Activated CD8-positive, alpha-beta T cell treated with anti-CD3 and anti-CD28 coated beads for 36 hours (primary cell): Measurements from ENCODE around the gene TRABD2B. TPM values are rescaled to one million over a fixed set of nuclear protein-coding genes. Genes with fewer than 3 reads are reported as not detected.

Experiments used
- ATAC-seq: fragments of 200-7000 bp; cut with Tn5 transposase; one replicate; pipeline ENCODE4 v1.10.0; 2021; ENCODE audit warnings: mild to moderate bottlenecking, moderate library complexity
- CTCF ChIA-PET: fragments of 350-600 bp; sonication (Branson Sonifier 250); formaldehyde crosslinking; loops from one replicate; lab custom pipeline; 2021; ENCODE audit warnings: antibody characterized with exemption; lab: Charles Lee
- POLR2A ChIA-PET: fragments of 350-600 bp; sonication (Branson Sonifier 250); formaldehyde crosslinking; loops from one replicate; lab custom pipeline; 2021; ENCODE audit warnings: antibody characterized with exemption; lab: Charles Lee
- DNase-seq: peaks from one replicate; pipeline ENCODE4 v3.0.0-alpha.2; 2020
- H3K27ac Mint-ChIP-seq: one replicate; pipeline ENCODE4 v1.8.0; 2021; ENCODE audit warnings: mild to moderate bottlenecking, mixed read lengths
- H3K27me3 Mint-ChIP-seq: one replicate; pipeline ENCODE4 v1.8.0; 2021; ENCODE audit warnings: mixed read lengths
- H3K36me3 Mint-ChIP-seq: one replicate; pipeline ENCODE4 v1.8.0; 2021; ENCODE audit warnings: low read depth, mixed read lengths
- H3K4me1 Mint-ChIP-seq: one replicate; pipeline ENCODE4 v1.8.0; 2021; ENCODE audit warnings: low read depth, mixed read lengths
- H3K4me3 Mint-ChIP-seq: one replicate; pipeline ENCODE4 v1.8.0; 2021; ENCODE audit warnings: mild to moderate bottlenecking, moderate library complexity, mixed read lengths
- H3K9me3 Mint-ChIP-seq: one replicate; pipeline ENCODE4 v1.8.0; 2021; ENCODE audit warnings: mixed read lengths
- intact Hi-C: fragments of 100-400 bp; cut with micrococcal nuclease; formaldehyde crosslinking; loops from one replicate; pipeline ENCODE4 v1.10.0; 2022
- total RNA-seq, 2 experiments: library from RNA; stranded (reverse); gene quantifications; one replicate each; pipeline ENCODE4 v1.2.3, GENCODE V29; 2021
- TF ChIP-seq, protein P1 (sequence below): fragments of 200-600 bp; IDR thresholded peaks from one replicate; pipeline ENCODE4 v1.8.0; 2022; ENCODE audit warnings: antibody characterized with exemption, mild to moderate bottlenecking

The TRABD2B gene
- total RNA-seq, 2 experiments from 2014 or later: not detected

DNA sequence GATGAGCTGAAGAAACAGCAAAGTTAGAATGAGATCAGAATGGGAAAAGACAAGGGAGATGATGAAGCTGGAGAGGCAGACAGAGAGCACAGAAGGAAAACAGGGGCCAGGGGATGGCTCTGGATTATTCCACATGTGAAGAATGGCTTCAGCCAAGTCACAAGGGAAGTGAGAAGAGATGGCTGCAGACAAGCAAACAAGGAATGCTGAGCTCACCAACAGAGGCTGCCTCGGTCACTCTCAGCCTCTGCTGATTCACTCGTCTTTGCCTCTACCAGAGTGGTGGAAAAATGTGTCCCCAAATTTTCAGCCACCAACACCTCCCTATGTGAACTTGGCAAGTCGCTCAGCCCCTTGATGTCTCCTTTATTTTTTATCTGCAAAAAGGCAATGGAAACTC, 46.7 kb downstream of the TRABD2B start:
- intact Hi-C loops: no loop called here
- Mint-ChIP-seq H3K9me3 (no peaks in the 10 kb centered on the region), H3K27ac (no peak overlapping the region), H3K4me3 (no peak overlapping the region), H3K36me3 (no peaks in the 10 kb centered on the region), H3K4me1 (no peaks in the 10 kb centered on the region), H3K27me3 (peaks cover 10% of the 10 kb centered on the region)
- DNase-seq (no peak), ATAC-seq (no peak)
- ChIA-PET CTCF (no interaction called here), POLR2A (no interaction called here)
- TF ChIP-seq, protein P1, sequence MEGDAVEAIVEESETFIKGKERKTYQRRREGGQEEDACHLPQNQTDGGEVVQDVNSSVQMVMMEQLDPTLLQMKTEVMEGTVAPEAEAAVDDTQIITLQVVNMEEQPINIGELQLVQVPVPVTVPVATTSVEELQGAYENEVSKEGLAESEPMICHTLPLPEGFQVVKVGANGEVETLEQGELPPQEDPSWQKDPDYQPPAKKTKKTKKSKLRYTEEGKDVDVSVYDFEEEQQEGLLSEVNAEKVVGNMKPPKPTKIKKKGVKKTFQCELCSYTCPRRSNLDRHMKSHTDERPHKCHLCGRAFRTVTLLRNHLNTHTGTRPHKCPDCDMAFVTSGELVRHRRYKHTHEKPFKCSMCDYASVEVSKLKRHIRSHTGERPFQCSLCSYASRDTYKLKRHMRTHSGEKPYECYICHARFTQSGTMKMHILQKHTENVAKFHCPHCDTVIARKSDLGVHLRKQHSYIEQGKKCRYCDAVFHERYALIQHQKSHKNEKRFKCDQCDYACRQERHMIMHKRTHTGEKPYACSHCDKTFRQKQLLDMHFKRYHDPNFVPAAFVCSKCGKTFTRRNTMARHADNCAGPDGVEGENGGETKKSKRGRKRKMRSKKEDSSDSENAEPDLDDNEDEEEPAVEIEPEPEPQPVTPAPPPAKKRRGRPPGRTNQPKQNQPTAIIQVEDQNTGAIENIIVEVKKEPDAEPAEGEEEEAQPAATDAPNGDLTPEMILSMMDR: no peak

DNA sequence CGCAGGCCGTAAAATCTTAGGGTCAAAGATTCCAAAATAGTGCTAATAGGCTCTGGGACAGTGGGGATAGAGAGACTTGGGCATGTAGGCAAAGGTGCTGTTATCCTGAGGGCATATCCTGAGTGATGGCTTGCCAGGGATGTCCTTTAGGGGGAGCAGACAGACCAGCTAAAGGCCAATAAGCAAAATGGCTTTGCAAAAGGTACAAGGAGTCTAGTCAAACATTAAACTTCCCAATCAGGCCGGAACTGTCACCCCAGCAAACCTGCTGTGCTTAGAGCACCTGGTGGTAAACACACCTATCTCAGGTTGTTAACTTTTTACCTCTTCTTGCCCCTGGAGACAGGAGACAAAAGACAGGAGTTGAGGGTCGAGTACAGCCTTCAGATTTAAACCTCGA, 49.1 kb downstream of the TRABD2B start:
- intact Hi-C loops: no loop called here
- ATAC-seq (no peak), DNase-seq (no peak)
- H3K4me3 Mint-ChIP-seq: no peak overlapping the region
- no peak overlapping the region for H3K27ac Mint-ChIP-seq
- CTCF ChIA-PET: interaction anchor here (1.2 kb wide), 1 partner anchor 12 kb away, joined by 4 read pairs; no protein-coding TSS in a partner anchor
- POLR2A ChIA-PET: no interaction called here
- no peaks in the 10 kb centered on the region for H3K9me3 Mint-ChIP-seq
- H3K36me3 Mint-ChIP-seq: no peaks in the 10 kb centered on the region
- no peaks in the 10 kb centered on the region for H3K4me1 Mint-ChIP-seq
- H3K27me3 Mint-ChIP-seq: peaks cover 2% of the 10 kb centered on the region
- TF ChIP-seq, protein P1: no peak

DNA sequence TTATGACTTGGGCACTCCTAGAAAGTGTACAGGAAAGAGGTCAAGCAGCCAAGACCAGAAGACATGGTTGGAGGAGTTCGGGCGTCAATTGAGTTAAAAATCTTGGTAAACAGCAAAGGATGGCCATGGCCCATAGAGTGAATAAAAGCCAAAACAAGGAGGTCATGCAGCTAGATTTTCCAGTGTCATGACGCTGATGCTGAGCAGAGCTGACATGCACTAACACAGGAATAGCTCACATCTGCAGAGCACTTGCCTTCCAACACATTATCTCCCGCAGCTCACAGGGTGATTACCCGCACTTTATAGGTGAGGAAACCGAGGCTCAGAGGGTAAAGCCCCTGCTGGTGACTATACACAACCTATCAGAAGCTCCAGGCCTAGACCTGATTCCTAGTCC, 49.7 kb downstream of the TRABD2B start:
- intact Hi-C loops: no loop called here
- ATAC-seq (no peak), DNase-seq (no peak)
- POLR2A ChIA-PET: no interaction called here
- Mint-ChIP-seq H3K9me3 (no peaks in the 10 kb centered on the region), H3K4me1 (no peaks in the 10 kb centered on the region), H3K4me3 (no peak overlapping the region), H3K27me3 (peaks cover 2% of the 10 kb centered on the region), H3K27ac (no peak overlapping the region), H3K36me3 (no peaks in the 10 kb centered on the region)
- CTCF ChIA-PET: interaction anchor here (1.2 kb wide), 1 partner anchor 11 kb away, joined by 4 read pairs; no protein-coding TSS in a partner anchor
- TF ChIP-seq, protein P1: no peak

DNA sequence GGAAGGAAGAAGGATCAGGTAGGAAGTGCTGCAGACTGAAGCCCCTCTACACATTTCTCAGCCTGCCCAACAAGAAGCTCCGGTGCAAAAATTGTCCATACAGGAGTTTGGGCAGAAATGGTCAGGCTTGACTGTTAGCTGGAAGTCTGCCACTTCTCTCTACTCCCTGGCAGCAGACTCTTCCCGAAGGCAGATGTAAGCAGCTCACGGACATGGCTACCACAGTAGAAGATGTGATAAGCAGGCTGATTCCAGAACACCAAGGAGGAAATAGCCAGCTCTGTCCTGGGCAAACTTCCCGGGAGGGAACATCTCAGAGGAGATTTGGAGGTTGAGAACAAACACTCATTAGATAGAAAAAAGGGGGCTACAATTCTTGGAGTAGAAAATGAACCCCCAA, 52.6 kb downstream of the TRABD2B start:
- intact Hi-C loops: no loop called here
- ChIA-PET CTCF (no interaction called here), POLR2A (no interaction called here)
- DNase-seq: no peak
- no peak overlapping the region for H3K27ac Mint-ChIP-seq
- H3K4me1 Mint-ChIP-seq: no peaks in the 10 kb centered on the region
- no peaks in the 10 kb centered on the region for H3K36me3 Mint-ChIP-seq
- no peak overlapping the region for H3K4me3 Mint-ChIP-seq
- H3K9me3 Mint-ChIP-seq: no peaks in the 10 kb centered on the region
- ATAC-seq: no peak
- TF ChIP-seq, protein P1: no peak
- H3K27me3 Mint-ChIP-seq: peaks cover 4% of the 10 kb centered on the region

DNA sequence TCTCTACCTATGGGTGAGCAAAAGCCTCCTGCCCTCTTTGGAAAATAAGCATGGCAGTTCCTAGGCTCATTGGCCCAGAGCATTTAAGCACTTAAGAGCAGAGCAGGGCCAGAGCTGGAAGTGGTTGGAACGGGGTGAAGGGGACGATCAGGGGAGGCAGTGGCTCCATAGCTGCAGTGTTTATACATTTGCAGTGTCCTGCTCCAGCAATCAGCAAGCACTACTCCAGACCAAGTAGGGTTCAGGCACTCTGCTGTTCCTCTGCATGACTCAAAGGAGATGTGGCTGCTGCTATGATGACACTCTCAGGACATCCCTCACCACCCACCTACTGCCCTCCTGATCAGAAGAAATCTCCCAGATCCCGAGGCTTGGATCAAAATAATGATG, 55.0 kb downstream of the TRABD2B start:
- Mint-ChIP-seq H3K4me1 (no peaks in the 10 kb centered on the region), H3K27me3 (peaks cover 7% of the 10 kb centered on the region), H3K36me3 (no peaks in the 10 kb centered on the region), H3K27ac (no peak overlapping the region), H3K4me3 (no peak overlapping the region), H3K9me3 (no peaks in the 10 kb centered on the region)
- ATAC-seq: no peak
- ChIA-PET CTCF (no interaction called here), POLR2A (no interaction called here)
- TF ChIP-seq, protein P1: no peak
- intact Hi-C loops: no loop called here
- DNase-seq: no peak
